Subcutaneous abdominal adipose tissue (tissue), 5 donors: Measurements from ENCODE around the gene HS6ST1.

Experiments used
- H3K27ac ChIP-seq: one replicate; pipeline ENCODE4 v1.7.0; 2013; ENCODE audit warnings: low read depth, mild to moderate bottlenecking, inconsistent platforms, low read length, moderate library complexity
- H3K27me3 ChIP-seq, 5 donors: one replicate each; pipeline ENCODE4 v1.7.0; 2013; ENCODE audit warnings: low read length in 5 of 5, inconsistent platforms in 1 of 5; ENCODE audit not compliant: control insufficient read depth in 5 of 5, insufficient read depth in 4 of 5
- H3K36me3 ChIP-seq, 5 donors: one replicate each; pipeline ENCODE4 v1.7.0; 2013; ENCODE audit warnings: low read length in 5 of 5; ENCODE audit not compliant: control insufficient read depth in 5 of 5, insufficient read depth in 5 of 5
- H3K4me1 ChIP-seq, 5 donors: one replicate each; pipeline ENCODE4 v1.7.0; 2013; ENCODE audit warnings: low read length in 5 of 5, mild to moderate bottlenecking in 3 of 5, moderate library complexity in 1 of 5; ENCODE audit not compliant: control insufficient read depth in 5 of 5, insufficient read depth in 5 of 5
- H3K4me3 ChIP-seq, 5 donors: one replicate each; pipeline ENCODE4 v1.7.0; 2013; ENCODE audit warnings: low read length in 5 of 5, low read depth in 1 of 5
- H3K9ac ChIP-seq, 5 donors: one replicate each; pipeline ENCODE4 v1.7.0; 2013; ENCODE audit warnings: low read length in 5 of 5, mild to moderate bottlenecking in 4 of 5, moderate library complexity in 3 of 5
- H3K9me3 ChIP-seq, 5 donors: one replicate each; pipeline ENCODE4 v1.7.0; 2013; ENCODE audit warnings: low read length in 5 of 5; ENCODE audit not compliant: control insufficient read depth in 5 of 5
- donor health status: healthy.
- donor health status: healthy.
- donor health status: healthy.
- donor health status: healthy.
- donor health status: healthy.

Gene HS6ST1

DNA sequence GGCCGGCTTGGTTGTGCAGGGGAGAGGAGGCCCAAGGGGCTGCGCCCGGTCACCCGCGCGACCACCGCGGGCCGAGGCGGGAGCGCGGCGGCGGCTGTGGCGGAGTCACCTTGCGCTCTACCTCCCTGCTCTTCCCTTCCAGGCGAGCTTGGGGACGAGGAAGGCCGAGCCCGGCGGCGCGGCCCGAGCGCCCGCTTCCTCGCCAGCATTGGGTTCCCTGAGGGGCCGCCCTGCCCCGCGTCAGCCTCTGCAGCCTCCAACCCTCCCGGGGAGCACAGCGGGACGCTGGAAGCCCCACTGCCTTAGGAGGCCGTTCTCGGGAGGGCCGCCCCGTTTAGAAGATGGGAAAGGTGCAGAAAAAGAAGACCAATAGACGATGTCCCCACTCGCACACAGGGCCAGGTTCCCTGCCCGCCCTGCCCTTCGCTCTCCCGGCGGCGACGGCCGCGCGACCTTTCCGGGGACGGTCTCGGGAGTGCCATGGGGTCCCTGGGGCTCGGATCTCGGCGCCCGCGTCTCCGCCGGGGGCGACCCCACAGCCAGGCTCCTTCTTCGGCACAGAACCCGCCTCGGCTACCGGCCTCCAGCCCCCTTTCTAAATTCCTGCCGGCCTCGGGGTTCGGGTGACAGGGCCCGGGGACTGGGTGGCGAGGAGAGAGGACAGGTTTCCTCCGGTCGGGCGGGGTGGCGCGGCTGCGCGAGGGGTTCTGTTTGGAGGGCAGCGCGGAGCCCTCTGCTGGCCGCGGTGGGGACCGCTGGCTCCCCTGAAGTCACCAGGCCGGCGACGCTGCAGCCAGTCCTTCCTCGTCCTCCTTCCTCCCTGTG is 85.5 kb downstream of the HS6ST1 start:
- Histone ChIP-seq H3K36me3 (no peaks in the 10 kb centered on the region), H3K9ac (peak overlapping the region in 4 of 5 donors; percentile 73 to 88 (median 76)), H3K4me1 (peaks cover 0 to 14% (median 9%) of the 10 kb centered on the region in 5 donors), H3K4me3 (peak overlapping the region in 4 of 5 donors; percentile 75 to 87 (median 82)), H3K27ac (no peak overlapping the region), H3K9me3 (no peaks in the 10 kb centered on the region), H3K27me3 (no peaks in the 10 kb centered on the region)

DNA sequence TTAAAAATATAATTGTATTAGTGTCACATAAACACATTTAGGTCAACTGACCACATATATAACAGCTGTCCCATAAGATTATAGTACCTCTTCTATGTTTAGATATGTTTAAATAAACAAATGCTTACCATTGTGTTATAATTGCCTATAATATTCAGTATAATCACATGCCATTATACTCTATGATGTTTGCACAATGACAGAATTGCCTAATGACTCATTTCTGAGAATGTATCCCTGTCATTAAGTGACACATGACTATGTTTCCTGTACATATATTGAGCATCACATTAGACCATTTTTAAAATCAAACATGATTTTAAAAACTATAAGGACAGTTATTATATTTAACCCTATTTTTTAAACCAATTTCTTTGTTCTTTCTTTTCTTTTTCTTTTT is 89.8 kb downstream of the HS6ST1 start:
- Histone ChIP-seq H3K27ac (no peak overlapping the region), H3K4me1 (peaks cover 0 to 14% (median 9%) of the 10 kb centered on the region in 5 donors), H3K9me3 (no peaks in the 10 kb centered on the region), H3K27me3 (no peaks in the 10 kb centered on the region), H3K9ac (no peak overlapping the region), H3K4me3 (no peak overlapping the region), H3K36me3 (no peaks in the 10 kb centered on the region)

GRCh38 chr2:128227862-128228261 is 90.8 kb downstream of the HS6ST1 start:
- Histone ChIP-seq H3K27me3 (no peaks in the 10 kb centered on the region), H3K4me1 (peaks cover 0 to 6% (median 4%) of the 10 kb centered on the region in 5 donors), H3K36me3 (no peaks in the 10 kb centered on the region), H3K27ac (no peak overlapping the region), H3K4me3 (no peak overlapping the region), H3K9me3 (no peaks in the 10 kb centered on the region), H3K9ac (no peak overlapping the region)

GRCh38 chr2:128219891-128220290 is 98.8 kb downstream of the HS6ST1 start:
- Histone ChIP-seq H3K27ac (no peak overlapping the region), H3K36me3 (no peaks in the 10 kb centered on the region), H3K9me3 (no peaks in the 10 kb centered on the region), H3K4me3 (no peak overlapping the region), H3K4me1 (no peaks in the 10 kb centered on the region), H3K9ac (no peak overlapping the region), H3K27me3 (no peaks in the 10 kb centered on the region)

- Histone ChIP-seq H3K9ac (no peak overlapping the region), H3K27me3 (no peaks in the 10 kb centered on the region), H3K27ac (no peak overlapping the region), H3K36me3 (no peaks in the 10 kb centered on the region), H3K4me3 (no peak overlapping the region), H3K4me1 (no peaks in the 10 kb centered on the region), H3K9me3 (no peaks in the 10 kb centered on the region)
These were observed 101.0 kb downstream of the HS6ST1 start for GRCh38 chr2:128217671-128218070.

DNA sequence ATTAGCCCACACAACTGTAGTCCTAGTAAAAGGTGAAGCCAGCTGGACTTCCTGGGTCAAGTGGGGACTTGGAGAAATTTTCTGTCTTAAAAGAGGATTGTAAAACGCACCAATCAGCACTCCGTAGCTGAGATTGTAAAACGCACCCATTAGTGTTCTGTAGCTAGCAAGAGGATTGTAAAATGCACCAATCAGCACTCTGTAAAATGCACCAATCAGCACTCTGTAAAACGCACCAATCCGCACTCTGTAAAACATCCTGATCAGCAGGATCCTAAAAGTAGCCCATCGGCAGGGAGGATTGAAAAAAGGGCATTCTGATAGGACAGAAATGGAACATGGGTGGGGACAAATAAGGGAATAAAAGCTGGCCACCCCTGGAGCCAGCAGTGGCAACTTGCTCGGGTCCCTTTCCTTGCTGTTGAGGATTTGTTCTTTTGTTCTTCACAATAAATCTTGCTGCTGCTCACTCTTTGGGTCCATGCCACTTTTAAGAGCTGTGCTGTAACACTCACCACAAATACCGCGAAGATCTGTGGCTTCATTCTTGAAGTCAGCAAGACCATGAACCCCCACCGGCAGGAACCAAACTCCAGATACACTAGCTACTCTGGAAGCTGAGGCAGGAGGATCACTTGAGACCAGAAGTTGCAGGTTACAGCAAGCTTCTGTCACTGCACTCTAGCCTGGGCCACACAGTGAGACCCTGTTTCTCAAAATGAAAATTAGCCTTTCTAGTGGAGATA is 102.6 kb downstream of the HS6ST1 start:
- H3K4me1 ChIP-seq = no peaks in the 10 kb centered on the region
- no peaks in the 10 kb centered on the region for H3K36me3 ChIP-seq

More for the DNA sequence above, 102.6 kb downstream of the HS6ST1 start:
- no peak overlapping the region for H3K4me3 ChIP-seq
- no peaks in the 10 kb centered on the region for H3K27me3 ChIP-seq
- H3K9me3 ChIP-seq = no peaks in the 10 kb centered on the region
- H3K27ac ChIP-seq = no peak overlapping the region
- H3K9ac ChIP-seq = no peak overlapping the region
